GM12801 (cell line): ENCODE measurements around the gene ABCC1.

Experiments used
- CTCF ChIP-seq: IDR thresholded peaks from one replicate; pipeline ENCODE4 v1.5.1; 2011; ENCODE audit warnings: control low read depth; ENCODE audit not compliant: insufficient read length; ENCODE audit errors: extremely low read depth

ABCC1 gene

GRCh38 chr16:16136588-16136987 is 187.2 kb downstream of the ABCC1 start:
- no peak for TF ChIP-seq CTCF

DNA sequence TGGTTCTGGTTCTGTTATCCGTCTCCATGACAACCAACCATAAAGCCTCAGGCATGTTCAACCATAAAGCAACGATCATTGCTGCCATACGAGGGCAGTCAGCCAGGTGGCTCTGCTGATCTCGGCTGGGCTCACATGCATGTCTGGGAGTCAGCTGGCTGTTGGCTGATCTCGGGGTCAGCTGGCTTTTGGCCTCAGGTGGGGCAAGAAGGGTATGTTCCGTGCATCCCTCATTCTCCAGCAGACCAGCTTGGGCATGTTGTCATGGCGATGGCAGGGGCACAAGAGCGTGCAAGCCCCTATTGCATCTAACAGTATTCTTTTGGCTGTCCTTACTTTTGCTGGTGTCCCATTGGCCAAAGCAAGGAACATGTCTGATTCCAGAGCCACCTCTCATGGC is 187.7 kb downstream of the ABCC1 start:
- TF ChIP-seq CTCF: no peak

GRCh38 chr16:16138034-16138635 is 188.7 kb downstream of the ABCC1 start:
- no peak for TF ChIP-seq CTCF

DNA sequence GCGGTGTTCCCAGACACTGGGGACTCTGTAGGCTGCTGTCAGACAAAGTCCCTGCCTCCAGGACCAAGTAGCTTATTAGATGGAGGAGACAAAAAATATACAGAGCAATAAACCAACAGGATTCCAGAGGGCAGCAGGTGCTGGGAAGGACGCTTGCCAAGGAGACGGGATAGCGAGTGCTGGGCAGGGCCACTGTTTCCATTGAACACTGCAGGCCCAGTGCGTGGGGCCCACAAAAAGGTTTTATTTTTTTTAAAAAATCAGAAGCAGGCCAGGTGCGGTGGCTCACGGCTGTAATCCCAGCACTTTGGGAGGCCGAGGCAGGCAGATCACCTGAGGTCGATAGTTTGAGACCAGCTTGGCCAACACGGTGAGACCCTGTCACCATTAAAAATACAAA is 189.6 kb downstream of the ABCC1 start:
- TF ChIP-seq CTCF: no peak

DNA sequence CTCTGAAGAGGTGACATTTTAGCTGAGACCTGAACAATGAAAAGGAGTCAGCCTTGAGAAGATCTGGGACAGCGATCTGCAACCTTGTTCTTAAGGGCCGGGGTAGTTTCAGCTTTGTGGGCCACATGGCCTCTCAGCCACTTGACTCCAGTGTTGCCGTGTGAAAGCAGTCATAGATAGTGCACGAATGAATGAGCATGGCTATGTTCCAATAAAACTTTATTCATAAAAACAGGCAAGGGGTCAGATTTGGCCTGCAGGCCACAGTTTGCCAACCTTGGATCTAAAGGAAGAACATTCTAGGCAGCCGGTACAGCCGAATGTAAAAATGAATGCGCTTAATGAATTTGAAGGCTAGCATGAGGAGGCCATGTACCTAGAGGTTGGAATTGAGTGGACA is 190.4 kb downstream of the ABCC1 start:
- no peak for TF ChIP-seq CTCF

GRCh38 chr16:16140537-16140936 is 191.1 kb downstream of the ABCC1 start:
- no peak for TF ChIP-seq CTCF

- TF ChIP-seq CTCF: no peak
Observed at GRCh38 chr16:16141141-16141540, 191.7 kb downstream of the ABCC1 start.
